H1 (cell line): ENCODE data around the gene ZNF154.

Experiments used
- ASH2L ChIP-seq: fragments of 200-600, 300-600 bp; sonication (generic); IDR thresholded peaks from one replicate; pipeline ENCODE4 v1.7.1; 2017; ENCODE audit warnings: low read length
- CTCF ChIP-seq, 3 experiments: IDR thresholded peaks; 1 replicate in 2 of 3; 2 replicates in 1 of 3; pipeline versions ENCODE4 v1.5.1 to v1.6.1; 2011; ENCODE audit warnings: low read length in 3 of 3, mild to moderate bottlenecking in 3 of 3, inconsistent platforms in 2 of 3, low read depth in 1 of 3, moderate library complexity in 1 of 3; ENCODE audit not compliant: insufficient read depth in 1 of 3; ENCODE audit errors: control extremely low read depth in 1 of 3
- EGR1 ChIP-seq: IDR thresholded peaks from 2 replicates; pipeline ENCODE4 v1.6.1; 2011; ENCODE audit warnings: low read depth, low read length, borderline replicate concordance
- EP300 ChIP-seq, 2 experiments: IDR thresholded peaks; 1 replicate in 1 of 2; 2 replicates in 1 of 2; pipeline ENCODE4 v1.6.1; 2011 to 2012; ENCODE audit warnings: low read depth in 2 of 2, low read length in 2 of 2, mild to moderate bottlenecking in 2 of 2, borderline replicate concordance in 1 of 2, inconsistent platforms in 1 of 2, moderate library complexity in 1 of 2
- MAFK ChIP-seq: IDR thresholded peaks from 2 replicates; pipeline ENCODE4 v1.6.1; 2012; ENCODE audit warnings: low read depth, mild to moderate bottlenecking, improper control_type of control experiment, low read length
- MAX ChIP-seq: IDR thresholded peaks from 2 replicates; pipeline ENCODE4 v1.6.1; 2012; ENCODE audit warnings: inconsistent platforms

GRCh38 chr19:57667228-57667627, 41.8 kb downstream of the ZNF154 start:
- TF ChIP-seq EGR1 (no peak), EP300 (IDR thresholded peaks at IDR 0.05; ENCODE audit: borderline replicate concordance in 1 of 2, low read depth in 2 of 2, low read length in 2 of 2) (no peak), MAFK (no peak), CTCF (IDR thresholded peaks at IDR 0.05; ENCODE audit: control extremely low read depth in 1 of 3, insufficient read depth in 1 of 3, low read depth in 1 of 3, low read length in 3 of 3) (no peak), MAX (no peak), ASH2L (no peak)
